Activated CD8-positive, alpha-beta memory T cell treated with anti-CD3 and anti-CD28 coated beads, Interleukin-2, amount 50 U/mL, for 4 hours (primary cell): ENCODE data around the gene IRF2.

Experiments used
- DNase-seq: peaks from one replicate; pipeline ENCODE4 v3.0.0-alpha.2; 2020

Gene IRF2

DNA sequence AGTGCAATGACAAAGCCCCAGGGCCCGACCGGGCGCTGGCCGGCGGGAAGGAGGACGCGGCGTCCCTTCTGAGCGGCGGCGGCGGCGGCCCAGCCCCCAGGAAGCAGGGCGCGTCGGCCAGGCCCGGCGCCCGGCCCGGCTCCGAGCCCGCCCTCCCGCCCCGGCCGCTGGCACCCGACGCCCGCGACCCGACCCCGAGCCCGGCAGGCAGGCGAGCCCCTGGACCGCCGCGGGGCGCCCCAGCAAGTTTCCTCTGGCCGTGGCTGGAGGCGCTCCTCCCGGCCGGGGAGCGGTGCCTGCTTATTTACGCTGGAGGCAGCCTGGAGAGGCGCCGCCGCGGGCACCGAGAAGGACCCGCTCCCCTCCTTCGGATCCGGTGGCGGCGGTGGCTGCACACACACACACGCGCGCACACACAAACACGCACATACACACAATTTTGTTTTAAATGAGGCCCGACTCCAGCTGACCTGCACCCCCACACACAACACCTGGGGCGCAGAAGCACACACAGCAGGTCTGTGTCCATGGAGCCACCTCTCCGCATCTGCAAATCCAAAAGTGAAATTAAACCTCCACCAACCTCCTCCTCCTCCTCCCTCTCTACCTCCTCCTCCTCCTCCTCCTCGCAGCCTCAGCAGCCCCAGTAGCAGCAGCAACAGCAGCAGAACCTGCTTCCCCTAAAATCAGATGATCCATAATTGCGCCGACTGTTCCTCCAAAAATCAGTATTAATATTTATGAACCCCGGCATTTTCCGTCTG lies 669 bp downstream of the IRF2 start:
- DNase-seq, result peak; percentile 45

DNA sequence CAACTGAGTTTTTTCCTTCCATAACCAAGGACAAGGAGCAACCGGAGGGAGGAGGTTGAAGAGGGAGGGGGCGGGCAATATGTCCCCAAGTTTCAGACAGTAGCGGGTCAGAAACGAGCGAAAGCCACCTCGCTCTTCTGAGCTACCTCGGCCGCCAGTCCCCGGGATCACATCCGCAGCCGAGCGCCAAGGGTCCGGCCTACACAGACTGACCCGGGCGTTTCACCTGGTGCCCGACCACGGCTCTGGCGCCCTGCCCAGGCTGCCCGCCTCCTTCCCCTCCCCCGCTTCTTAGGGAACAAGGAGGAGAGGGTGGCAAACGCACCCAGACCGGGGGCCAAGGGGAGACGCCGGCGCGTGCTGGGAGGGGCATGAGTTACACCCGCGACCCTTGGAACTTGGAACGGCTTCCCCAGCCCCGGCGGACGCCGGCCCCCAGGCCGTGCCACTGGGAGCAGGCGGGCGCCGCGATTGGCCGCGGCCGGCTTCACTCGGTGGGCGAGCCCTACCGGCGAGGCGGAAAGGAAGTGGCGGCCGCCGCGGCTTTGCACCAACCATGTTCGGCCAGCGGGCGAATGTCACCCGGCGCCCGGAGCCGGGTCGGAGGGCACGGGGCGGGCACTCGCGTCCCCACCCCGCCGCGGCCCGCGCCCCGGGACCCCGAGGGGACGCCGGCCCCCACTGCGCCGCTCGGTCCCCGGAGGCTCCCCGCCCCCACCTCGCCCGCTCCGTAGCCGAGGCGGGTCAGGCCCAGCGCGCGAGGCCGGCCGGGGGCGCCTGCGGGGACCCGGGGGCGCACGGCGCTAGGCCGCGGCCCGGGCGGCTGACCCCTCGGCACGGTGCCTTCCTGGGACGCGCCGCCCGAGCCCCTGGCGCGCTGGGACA lies 1.5 kb downstream of the IRF2 start:
- DNase-seq, result peak; percentile 47

- no peak for DNase-seq
Observed at GRCh38 chr4:184471881-184472613, 2.3 kb downstream of the IRF2 start.

DNA sequence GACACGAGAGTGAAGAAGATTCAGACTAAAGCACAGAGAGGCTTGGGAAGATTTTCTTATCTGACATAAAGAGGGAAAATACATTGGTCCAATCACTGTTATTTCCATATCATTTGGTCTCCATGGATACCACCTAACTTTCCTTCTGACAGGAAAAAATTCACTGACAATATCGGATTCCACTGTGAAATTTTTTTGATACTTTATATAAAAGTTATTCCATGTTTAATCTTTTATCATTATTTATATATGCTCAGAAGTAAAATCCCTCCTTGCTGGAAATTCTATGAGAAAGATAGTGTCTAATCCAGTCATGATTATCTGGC lies 3.6 kb downstream of the IRF2 start:
- no peak for DNase-seq

- DNase-seq, result no peak
Observed at GRCh38 chr4:184466634-184467033, 7.7 kb downstream of the IRF2 start.

DNA sequence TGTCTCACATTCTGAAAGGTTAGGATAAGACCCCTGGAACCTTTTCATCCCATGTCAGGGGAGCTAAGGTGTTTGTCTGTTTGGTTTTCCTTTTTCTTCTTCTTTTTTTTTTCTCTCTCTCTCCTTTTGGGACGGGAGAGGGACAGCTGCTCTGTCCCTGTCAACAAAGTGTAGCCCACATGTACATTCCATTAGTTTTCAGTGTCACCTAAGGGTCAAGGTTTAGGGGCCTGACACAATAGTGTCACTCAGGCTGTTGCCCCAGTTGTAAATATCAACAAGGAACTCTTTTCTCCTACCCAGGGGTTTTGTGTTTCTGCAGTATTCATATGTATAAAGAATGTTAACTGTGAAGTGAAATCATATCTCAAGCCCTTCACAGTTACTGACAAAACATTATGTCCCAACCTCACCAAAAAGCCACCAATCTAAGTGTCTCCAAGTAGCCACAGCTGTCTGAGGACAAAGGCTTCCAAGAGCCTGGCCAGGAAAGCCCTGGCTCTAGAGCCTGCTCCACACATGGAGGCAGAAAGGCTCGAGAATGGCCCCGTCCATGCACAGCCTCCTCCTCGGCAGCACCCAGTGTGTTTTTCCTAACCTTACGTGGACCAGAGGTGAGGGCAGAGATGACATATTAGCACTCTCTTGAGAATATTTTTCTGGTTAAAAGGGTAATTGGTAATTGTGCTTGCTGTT lies 9.4 kb downstream of the IRF2 start:
- DNase-seq, result no peak

DNA sequence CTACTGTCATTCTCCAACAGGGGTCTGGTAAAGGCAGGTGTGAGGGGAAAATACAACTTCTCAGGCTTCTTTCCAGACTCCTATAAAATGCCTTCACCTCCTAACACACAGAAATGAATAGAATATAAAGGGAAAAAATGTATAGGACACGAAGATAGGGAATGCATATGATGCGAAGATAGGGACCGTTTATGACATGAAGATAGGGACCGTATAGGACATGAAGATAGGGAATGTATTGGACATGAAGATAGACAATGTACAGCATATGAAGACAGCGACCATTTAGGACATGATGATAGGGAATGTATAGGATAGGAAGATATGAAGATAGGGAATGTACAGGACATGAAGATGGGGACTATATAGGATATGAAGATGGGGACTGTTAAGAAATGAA lies 10.5 kb downstream of the IRF2 start:
- no peak for DNase-seq

- no peak for DNase-seq
Observed at GRCh38 chr4:184463158-184463557, 11.2 kb downstream of the IRF2 start.

GRCh38 chr4:184462724-184463123 lies 11.6 kb downstream of the IRF2 start:
- DNase-seq, result no peak

GRCh38 chr4:184461711-184462441 lies 12.5 kb downstream of the IRF2 start:
- no peak for DNase-seq

DNA sequence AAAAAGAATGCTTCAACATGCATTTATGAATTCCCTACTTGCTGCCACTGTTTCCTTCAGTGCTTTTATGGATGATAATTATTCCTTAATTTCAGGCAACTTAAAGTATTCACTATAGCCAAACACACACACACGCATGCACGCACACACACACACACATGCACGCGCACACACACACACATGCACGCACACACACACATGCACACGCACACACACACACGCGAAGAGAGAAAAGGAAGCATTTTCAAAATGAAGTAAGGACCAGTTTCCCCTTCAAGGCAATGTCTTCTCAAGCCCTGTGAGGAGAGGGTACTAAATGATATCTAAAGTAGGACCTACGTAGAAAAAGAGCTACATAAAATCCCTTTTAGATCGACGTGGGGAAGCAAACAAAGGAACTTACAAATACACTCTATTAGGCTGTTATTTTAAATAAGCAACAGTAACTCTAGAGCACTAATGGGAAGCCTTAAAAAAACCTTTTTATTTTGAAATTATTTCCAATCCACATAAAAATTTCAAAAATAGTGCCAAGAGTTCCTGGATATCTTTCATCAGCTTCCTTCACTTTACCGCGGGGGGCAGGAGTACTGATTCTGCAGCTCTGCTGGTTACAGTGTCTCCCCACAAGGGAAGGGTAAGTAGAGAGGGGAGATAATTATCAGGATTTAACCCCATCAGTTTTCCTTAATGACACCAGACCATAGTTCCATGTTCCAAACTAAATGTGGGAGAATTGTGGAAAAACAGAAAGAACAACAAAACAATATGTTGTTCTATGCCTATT lies 13.7 kb downstream of the IRF2 start:
- no peak for DNase-seq

GRCh38 chr4:184459413-184459812 lies 14.9 kb downstream of the IRF2 start:
- no peak for DNase-seq

DNA sequence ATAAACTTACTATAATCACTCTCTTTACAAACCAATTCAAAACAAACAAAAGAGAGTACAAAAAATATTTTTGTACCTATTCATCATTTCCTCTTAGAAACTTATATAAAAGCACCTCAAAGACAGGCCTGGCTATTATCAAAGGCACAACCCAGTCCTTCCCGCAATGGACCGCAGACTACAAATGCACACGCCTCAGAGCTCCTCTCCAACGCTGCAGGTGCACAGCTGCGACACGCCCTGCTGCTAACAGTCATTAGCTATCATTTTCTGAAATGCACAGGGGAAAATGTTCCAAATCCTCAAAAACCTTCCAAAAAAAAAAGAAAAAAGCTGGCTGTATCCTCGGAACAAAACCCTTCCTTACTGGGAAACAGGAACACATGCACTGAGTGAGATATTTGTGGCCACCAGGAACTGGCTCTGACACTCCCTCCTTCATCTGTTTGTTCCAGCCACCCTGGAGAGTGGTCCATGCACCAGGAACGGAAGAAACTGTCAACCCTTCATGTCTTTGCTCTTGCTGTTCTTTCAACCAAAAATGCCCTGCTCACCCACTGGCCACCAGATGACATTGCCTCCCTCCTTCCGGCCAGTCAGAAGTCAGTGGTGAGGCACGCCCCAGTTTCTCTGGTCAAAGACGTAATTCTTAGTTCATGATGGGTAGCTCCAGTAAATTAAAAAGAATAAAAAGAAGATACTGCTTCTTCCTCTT lies 16.7 kb downstream of the IRF2 start:
- DNase-seq, result no peak

DNA sequence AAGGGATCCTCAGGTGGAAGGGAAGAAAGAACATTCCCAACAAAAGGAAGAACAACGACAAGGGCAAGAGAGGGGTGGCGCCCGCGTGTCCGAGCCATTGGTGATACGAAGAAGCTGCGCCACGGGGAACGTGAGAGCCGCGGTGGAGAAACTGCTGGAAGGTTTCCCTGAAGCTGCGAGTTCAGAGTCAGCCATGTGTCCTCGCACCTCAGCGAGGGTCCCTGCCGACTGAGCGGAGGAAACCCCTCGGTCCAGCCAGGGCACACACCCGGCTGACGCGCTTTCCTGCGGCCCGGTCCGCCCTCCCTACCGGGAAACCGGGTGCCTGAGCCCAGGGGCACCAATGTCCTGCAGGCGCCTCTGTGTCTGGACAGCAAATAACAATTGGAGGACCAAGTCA lies 18.0 kb downstream of the IRF2 start:
- DNase-seq, result no peak

GRCh38 chr4:184455299-184455698 lies 19.1 kb downstream of the IRF2 start:
- no peak for DNase-seq

DNA sequence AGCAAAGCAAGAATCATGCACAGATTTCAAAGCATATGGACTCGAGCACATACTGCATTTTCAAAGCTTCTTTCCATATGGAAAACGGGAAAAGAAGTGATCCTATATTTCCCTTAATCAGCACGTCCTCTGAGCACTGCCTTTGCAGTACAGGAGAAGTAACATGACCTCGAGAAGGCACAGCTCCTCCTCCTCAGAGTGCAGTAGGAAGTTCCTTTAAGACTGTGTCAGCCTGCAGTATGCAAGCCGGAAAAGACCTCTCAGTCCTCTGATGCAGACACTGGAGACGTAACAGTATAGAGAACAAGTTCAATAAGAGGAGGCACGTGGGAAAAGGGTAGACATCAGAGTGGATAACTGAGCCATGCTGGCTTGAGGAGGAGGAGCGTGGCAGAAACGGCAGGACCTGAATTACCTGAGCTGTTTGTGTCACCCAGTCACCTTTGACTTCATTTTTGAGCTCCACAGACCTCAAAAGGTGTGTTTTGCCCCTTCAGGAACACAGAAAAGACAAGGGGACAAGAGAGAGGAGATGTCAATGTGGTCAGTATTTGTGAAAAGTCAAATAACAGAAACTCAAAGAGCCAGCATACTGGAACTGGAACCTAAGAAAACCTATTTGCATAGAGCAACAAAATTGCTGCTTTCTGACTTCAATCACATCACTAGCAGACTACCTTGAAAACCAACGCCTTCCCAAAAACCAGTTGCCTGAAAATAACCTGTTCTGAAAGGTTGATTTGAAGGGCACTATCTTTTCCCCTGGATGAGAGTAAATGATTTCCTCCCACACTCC lies 20.8 kb downstream of the IRF2 start:
- DNase-seq, result peak; percentile 35

GRCh38 chr4:184452740-184453139 lies 21.6 kb downstream of the IRF2 start:
- DNase-seq, result no peak

- no peak for DNase-seq
Observed at GRCh38 chr4:184451726-184452125, 22.6 kb downstream of the IRF2 start.

DNA sequence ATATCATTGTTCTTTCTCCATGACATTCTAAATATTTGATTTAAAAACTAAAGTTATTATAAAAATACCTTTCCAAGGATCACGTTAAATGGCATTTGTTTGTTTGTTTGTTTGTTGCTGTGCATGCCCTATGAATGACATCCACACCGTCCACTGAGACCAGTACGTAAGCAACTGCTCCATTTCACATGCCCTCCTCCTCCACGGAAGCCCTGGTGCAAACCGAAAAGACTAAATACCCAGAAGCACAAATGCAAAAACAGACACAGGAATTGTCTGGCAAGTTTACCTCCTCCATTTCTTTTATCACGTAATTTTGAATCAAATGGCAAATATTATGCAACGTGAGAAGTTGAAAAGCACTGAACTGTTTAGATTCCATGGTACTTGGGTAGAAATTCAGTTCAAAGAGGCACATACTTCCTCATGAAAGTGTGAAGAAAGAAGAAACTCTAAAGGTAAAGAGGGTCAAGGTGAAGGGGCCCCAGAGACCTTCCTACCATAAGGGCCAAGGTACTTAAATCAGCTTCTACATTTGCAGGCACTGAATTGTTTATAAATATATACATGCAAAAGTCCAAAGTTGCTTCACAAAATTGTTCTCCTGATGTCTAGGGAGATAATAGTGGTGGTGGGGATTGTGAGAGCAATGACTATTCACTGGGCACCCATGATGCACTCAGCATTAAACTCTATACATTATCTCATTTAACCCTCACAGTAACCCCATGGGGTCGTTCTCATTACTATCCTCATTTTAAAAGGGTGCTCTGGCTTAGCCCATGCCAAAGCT lies 23.4 kb downstream of the IRF2 start:
- DNase-seq, result no peak
